ENCODE data around the gene GPC6.

GRCh38 chr13:93446238-93446637 lies 219.6 kb downstream of the GPC6 start:
- TF ChIP-seq POLR2A (IDR thresholded peaks at IDR 0.05; ENCODE audit: low read depth, low read length) (no peak), POLR2AphosphoS5 (IDR thresholded peaks at IDR 0.05; ENCODE audit: low read depth, low read length) (no peak)
